Hematopoietic multipotent progenitor cell (in vitro differentiated cells): ENCODE data around the gene RHBDD1. TPM values are rescaled to one million over a fixed set of nuclear protein-coding genes. Genes with fewer than 3 reads are reported as not detected.

ENCODE experiments used
- DNase-seq, 3 donors: peaks; one replicate each; pipeline ENCODE4 v3.0.0-alpha.2; 2011 to 2015; ENCODE audit warnings: low read depth in 2 of 3, low spot score in 2 of 3
- total RNA-seq: library from RNA; depleted of rRNA; stranded (reverse); fragments of >200 nt; gene quantifications from one replicate; pipeline ENCODE4 v1.2.3, GENCODE V29; 2012

The RHBDD1 gene
- 15.6 TPM for total RNA-seq

- DNase-seq: peak; percentile 91 to 97 (median 92)
Measured at GRCh38 chr2:226835796-226836547, at the start of gene RHBDD1. RHBDD1 (plus strand) TSS chr2:226836054; CDS start chr2:226864694, 28,640 bp downstream.

- DNase-seq: no peak
Measured at GRCh38 chr2:226788064-226788463, 47.8 kb upstream of the RHBDD1 start.

DNA sequence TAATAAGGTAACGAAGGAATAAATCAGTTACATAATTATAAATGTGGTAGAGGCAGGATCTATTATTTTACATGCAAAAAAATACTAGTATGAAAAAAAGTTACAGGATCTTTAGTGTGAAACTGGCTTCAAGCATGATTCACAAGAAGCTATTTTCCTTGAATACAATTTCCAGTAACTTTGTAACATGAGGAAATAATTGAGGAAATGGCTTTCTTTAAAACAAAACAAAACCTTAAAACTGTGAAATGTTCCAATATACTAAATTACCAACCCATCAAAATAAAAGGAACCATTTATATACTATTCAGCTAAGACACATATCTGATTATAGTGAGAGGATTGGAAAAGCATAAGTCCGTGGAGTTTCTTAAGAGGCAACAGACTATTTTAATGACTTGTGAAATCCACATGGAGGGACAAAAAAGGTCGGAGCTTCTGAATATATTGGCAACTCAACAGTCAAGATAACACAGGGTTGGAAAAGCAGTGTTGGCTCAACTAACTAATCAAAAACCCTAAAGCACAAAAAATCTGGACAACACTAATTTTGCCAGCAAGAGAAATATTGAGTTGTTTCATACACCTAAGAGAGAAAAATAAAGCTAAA, 46.9 kb upstream of the RHBDD1 start:
- DNase-seq: no peak

GRCh38 chr2:226790011-226790410, 45.8 kb upstream of the RHBDD1 start:
- no peak for DNase-seq

DNA sequence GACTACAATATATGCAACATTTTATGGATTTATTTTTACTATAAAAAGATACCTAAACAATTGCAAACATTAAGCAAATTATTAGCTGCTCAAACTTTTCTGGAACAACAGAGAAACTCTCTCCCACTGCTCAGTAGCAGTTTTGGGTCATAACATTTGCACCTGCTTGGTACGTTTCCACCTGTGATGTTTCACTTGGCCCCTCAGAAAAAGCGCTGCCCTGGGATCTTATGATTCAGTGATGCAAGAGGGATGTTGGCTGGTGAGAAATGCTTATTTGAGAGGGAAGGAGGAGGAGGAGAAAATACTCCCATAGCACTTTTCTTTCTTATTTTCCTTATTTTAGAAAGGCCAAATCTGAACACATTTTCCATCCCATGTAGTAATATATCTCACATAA, 45.4 kb upstream of the RHBDD1 start:
- no peak for DNase-seq

- peak in 2 of 3 donors; percentile 72 to 85 for DNase-seq
Measured at GRCh38 chr2:226791056-226791486, 44.8 kb upstream of the RHBDD1 start.

- DNase-seq: peak; percentile 82 to 92 (median 85)
Measured at GRCh38 chr2:226791487-226792081, 44.3 kb upstream of the RHBDD1 start.

DNA sequence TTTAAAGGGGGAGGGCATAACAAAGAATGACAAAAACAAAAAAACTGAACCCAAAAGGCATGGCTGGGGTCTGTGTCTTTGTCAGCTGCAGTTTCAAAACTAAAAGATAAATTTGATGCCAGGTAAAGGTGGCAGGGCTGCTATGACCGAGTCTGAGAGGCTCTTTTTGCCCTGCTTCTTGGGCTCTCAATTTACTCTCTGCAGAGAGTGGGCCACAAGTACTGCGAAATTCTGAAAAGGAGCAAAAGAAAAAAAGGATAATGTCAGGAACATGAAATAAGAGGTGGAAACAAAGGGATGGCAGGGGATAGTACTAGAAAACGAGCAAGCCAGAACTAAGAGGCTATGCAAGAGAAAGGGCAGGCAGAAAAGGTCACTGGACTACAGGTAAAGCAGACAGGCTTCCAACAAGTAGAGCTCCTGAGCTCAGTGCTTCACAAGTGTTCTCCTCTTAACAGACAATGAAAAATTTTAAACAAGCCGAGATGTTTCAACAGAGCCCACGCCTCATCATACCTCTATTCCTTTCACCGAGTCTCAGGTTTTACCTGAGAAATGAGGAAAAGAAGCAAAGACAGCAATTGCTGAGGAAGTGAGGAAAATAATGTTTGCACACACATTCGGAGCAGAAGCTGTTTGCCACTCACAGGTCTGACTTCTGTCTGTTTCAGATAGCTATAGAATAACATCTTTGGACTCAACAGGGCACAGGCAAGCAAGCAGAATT, 43.5 kb upstream of the RHBDD1 start:
- no peak for DNase-seq

- no peak for DNase-seq
Measured at GRCh38 chr2:226793646-226794045, 42.2 kb upstream of the RHBDD1 start.

- no peak for DNase-seq
Measured at GRCh38 chr2:226794196-226794661, 41.6 kb upstream of the RHBDD1 start.

DNA sequence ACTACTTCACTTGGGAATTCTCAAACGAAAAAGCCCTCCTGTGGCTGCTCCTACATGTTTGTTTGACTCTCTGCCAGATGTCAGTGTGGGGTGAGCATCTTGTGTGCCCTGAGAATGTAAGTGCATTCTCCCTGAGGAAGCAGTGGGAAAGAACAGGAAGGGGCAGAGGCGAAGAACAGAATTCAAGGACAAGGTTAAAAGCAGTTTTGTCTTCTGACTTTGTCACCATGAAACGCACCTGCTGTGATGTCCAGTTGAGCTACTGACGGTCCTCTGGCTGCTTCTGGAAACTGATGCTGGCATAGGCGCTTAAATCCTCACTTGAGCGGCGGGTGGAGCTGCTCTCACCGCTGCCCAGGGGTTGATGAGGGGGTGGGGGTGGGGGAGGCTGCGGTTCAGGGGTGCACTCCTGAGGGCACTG, 41.1 kb upstream of the RHBDD1 start:
- DNase-seq: no peak

GRCh38 chr2:226795281-226796011, 40.4 kb upstream of the RHBDD1 start:
- DNase-seq: no peak

GRCh38 chr2:226796012-226796839, 39.6 kb upstream of the RHBDD1 start:
- DNase-seq: no peak

GRCh38 chr2:226796840-226797288, 39.0 kb upstream of the RHBDD1 start:
- DNase-seq: peak in 1 of 3 donors; percentile 44

DNA sequence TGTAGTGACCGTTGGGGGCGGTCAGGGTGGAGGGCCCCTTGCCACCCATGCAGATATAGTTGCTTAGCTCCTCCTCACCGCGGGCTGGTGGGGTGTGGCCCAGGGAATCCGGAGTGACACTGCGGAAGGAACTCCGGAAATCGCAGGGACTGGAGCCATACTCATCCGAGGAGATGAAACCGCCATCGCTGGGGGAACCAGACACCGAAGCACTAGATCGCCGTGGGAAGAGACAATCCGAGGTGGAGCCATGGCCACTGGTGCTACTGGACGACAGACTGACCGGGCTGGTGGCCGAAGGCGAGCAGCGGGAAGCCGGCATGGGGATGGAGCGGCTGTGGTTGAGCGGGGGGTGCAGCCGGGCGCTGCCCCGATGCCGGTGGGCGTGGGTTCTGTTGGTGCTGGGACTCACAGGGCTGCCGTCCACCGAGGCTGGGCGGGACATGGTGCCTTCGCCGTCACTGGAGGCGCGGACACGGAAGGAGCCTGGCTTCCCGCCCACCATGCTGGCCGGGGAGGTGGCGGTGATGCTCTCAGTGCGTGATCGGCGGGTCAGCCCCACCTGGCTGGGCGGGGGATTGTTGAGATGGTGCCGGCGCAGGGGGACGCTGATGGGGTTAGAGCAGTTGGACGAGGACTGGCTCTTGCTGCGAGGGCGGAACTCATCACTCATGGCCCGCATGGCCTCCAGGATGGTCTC, 38.4 kb upstream of the RHBDD1 start:
- no peak for DNase-seq

GRCh38 chr2:226797989-226798421, 37.8 kb upstream of the RHBDD1 start:
- DNase-seq: no peak

DNA sequence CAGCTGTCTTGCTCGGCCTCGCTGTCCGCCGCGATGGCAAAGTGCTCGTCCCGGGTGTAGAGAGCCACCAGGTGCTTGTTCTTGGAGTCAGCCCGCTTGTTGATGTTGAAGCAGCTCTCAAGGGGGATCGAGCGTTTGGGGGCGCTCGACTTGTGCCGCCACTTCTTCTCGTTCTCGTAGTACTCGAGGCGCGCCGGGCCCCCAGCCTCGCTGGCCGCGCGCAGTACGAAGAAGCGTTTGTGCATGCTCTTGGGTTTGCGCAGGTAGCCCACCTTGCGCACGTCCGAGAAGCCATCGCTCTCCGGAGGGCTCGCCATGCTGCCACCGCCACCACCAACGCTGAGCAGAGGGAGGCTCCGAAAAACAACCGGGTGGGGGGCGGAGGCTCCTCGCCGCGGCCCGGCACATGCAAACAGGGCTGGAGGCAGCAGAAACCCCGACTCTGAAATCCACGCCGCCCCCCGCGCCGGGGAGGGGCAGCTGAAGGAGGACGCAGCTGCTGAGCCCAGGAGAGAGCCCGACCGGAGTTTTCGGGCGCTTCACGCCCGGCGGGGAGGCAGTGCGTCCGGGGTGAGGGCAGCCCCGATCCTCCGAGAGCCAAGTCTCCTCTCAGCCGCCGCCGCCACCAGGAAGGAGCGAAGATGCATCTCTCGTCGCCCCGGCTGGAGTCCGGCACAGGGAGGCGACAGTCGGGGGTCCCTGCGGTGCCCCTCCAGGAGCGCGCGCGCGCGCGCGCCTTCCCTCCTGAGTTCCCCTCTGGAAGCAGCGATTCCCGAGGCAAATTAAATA, 37.2 kb upstream of the RHBDD1 start:
- DNase-seq: peak in 1 of 3 donors; percentile 49
